Tibial artery (tissue), 4 donors: ENCODE data around the gene RBBP5.

Experiments used
- DNase-seq, 2 donors: peaks; one replicate each; pipeline ENCODE4 v3.0.0-alpha.2; 2019
- H3K27ac ChIP-seq, 2 donors: fragments of 200-600 bp; sonication (generic) in 1 of 2; 1 replicate in 1 of 2; 2 replicates in 1 of 2; pipeline ENCODE4 v1.5.1; 2018 to 2019; ENCODE audit warnings: mild to moderate bottlenecking in 1 of 2
- H3K27me3 ChIP-seq, 2 donors: fragments of 200-600 bp; sonication (generic) in 1 of 2; one replicate each; pipeline versions ENCODE4 v1.5.1 to v1.6.0; 2016 to 2019
- H3K36me3 ChIP-seq, 3 donors: fragments of 200-600 bp; sonication (generic) in 2 of 3; one replicate each; pipeline ENCODE4 v1.5.1; 2016 to 2019; ENCODE audit warnings: mild to moderate bottlenecking in 2 of 3
- H3K4me1 ChIP-seq, 4 donors: fragments of 200-600 bp; sonication (generic) in 2 of 4; 1 replicate in 3 of 4; 2 replicates in 1 of 4; pipeline ENCODE4 v1.5.1; 2016 to 2019
- H3K4me3 ChIP-seq, 2 donors: fragments of 200-600 bp; sonication (generic) in 1 of 2; 1 replicate in 1 of 2; 2 replicates in 1 of 2; pipeline ENCODE4 v1.5.1; 2018 to 2019; ENCODE audit warnings: mild to moderate bottlenecking in 2 of 2
- H3K9me3 ChIP-seq, 3 donors: fragments of 200-600 bp; sonication (generic) in 1 of 3; one replicate each; pipeline ENCODE4 v1.5.1; 2016 to 2019
- intact Hi-C: fragments of 100-400 bp; cut with DNase I; formaldehyde crosslinking; loops from one replicate; pipeline ENCODE4 v1.15.0; 2023; ENCODE audit warnings: low total_unique reads
- TF ChIP-seq, protein P1 (sequence below), 2 experiments: fragments of 200-600 bp in 1 of 2; fragments of 450-650 bp in 1 of 2; IDR thresholded peaks; one replicate each; pipeline ENCODE4 v1.5.1; 2017 to 2019; ENCODE audit warnings: antibody characterized with exemption in 2 of 2, mild to moderate bottlenecking in 1 of 2, moderate library complexity in 1 of 2

RBBP5 gene

DNA sequence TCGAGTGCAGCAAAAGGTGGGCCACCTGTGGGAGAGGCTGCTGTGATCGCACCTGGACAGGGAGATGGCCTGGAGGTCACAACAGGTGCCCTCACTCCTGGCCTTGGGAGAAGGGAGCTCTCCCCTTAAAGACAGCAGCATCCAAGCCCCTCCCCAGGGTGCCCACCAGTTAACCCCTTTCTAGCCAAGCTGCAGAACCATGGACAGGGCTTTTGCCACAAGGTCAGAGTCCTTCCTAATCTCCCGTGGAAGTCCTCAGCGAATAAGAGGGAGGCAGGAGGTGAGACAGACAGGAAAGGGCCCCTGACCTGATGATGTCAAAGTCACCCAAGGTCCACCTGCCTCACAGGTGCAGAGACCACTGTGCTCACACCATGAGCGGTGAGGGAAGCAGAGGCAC, 77.0 kb downstream of the RBBP5 start:
- Histone ChIP-seq H3K27ac (no peak overlapping the region), H3K4me3 (no peak overlapping the region), H3K27me3 (peaks cover 0 to 77% of the 10 kb centered on the region in 2 donors), H3K9me3 (no peaks in the 10 kb centered on the region), H3K4me1 (peaks cover 0 to 13% (median 9%) of the 10 kb centered on the region in 4 donors), H3K36me3 (no peaks in the 10 kb centered on the region)
- DNase-seq = no peak
- TF ChIP-seq, protein P1, sequence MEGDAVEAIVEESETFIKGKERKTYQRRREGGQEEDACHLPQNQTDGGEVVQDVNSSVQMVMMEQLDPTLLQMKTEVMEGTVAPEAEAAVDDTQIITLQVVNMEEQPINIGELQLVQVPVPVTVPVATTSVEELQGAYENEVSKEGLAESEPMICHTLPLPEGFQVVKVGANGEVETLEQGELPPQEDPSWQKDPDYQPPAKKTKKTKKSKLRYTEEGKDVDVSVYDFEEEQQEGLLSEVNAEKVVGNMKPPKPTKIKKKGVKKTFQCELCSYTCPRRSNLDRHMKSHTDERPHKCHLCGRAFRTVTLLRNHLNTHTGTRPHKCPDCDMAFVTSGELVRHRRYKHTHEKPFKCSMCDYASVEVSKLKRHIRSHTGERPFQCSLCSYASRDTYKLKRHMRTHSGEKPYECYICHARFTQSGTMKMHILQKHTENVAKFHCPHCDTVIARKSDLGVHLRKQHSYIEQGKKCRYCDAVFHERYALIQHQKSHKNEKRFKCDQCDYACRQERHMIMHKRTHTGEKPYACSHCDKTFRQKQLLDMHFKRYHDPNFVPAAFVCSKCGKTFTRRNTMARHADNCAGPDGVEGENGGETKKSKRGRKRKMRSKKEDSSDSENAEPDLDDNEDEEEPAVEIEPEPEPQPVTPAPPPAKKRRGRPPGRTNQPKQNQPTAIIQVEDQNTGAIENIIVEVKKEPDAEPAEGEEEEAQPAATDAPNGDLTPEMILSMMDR (IDR thresholded peaks at IDR 0.05) = no peak
- intact Hi-C loops = no loop called here

DNA sequence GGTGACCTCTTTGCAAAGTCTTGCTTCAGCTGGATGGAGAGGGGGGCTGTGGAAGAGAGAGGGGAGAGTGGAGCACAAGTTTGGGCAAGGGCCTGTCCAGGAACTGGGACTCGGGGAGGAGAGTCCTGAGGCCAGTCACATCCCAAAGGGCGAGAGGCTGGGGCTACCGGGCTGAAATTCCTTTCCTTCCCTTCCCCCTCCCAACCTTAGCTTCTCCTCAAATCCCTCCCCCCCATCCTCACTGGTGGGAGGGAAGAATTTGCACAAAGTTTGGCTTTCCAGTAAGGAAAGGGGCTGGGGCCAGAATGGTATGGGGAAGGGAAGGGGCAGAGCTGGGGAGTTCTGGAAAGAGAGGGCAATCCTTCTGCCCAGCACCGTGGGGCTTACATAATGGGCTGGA, 77.9 kb downstream of the RBBP5 start:
- DNase-seq = no peak
- Histone ChIP-seq H3K9me3 (no peaks in the 10 kb centered on the region), H3K36me3 (no peaks in the 10 kb centered on the region), H3K4me1 (peaks cover 0 to 13% (median 9%) of the 10 kb centered on the region in 4 donors), H3K27me3 (peaks cover 0 to 73% of the 10 kb centered on the region in 2 donors), H3K27ac (no peak overlapping the region), H3K4me3 (no peak overlapping the region)
- TF ChIP-seq, protein P1 (IDR thresholded peaks at IDR 0.05) = no peak
- intact Hi-C loops = no loop called here

DNA sequence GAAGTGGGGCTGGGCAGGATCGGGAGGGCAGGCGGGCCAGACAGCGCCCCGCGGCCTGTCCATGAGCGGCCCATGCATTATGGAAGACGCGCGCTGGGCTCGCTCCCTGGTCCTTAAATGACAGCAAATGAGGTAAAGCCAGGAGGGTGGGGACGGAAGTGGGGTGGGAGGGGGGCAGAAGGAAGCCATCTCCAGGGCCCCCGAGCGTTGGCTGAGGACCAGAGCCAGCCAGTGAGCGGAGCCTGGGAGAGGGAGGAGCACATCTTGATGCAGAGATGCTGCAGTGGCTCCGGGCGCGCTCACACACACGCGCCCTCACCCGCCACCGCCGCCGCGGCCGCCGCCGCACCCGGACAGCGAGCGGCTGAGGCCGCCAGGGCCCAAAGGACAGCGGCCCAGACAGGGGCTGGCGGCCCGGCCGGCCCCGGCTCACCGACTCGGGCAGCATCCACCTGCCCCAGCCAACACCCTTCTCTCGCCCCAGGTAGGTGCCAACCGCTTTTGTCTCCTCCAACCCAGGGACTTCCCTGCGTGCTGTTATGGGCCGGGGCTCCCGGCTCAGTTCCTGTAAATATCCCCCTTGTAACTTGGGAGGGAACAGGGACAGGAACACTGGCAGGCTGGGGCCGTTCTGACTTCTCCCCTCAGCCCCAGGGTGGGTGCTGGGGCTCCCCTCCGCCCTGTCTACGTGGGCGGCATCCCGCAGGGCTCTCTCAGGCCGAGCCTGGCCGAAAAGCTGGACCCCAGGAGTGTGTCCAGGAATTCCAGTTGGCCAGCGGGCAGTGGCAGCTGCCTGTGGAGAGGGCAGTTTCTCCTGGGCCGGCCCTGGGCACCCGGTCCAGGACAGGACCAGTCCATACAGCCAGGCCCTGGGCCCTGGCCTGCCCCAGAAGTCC, 78.6 kb downstream of the RBBP5 start, which contains the start of gene CNTN2:
CNTN2 (plus strand) TSS at position 302 of the 896 bp plus-strand sequence. CDS start 9,974 bp downstream, outside the sequence.
- peaks cover 0 to 69% of the 10 kb centered on the region in 2 donors for H3K27me3 ChIP-seq
- H3K27ac ChIP-seq = no peak within 1 kb of the TSS
- H3K4me1 ChIP-seq = peaks cover 0 to 13% (median 9%) of the 10 kb centered on the region in 4 donors
- DNase-seq = no peak
- no peak within 1 kb of the TSS for H3K4me3 ChIP-seq
- no peaks in the 10 kb centered on the region for H3K36me3 ChIP-seq
- intact Hi-C loops = no loop called here
- TF ChIP-seq, protein P1 (IDR thresholded peaks at IDR 0.05) = no peak
- no peaks in the 10 kb centered on the region for H3K9me3 ChIP-seq

DNA sequence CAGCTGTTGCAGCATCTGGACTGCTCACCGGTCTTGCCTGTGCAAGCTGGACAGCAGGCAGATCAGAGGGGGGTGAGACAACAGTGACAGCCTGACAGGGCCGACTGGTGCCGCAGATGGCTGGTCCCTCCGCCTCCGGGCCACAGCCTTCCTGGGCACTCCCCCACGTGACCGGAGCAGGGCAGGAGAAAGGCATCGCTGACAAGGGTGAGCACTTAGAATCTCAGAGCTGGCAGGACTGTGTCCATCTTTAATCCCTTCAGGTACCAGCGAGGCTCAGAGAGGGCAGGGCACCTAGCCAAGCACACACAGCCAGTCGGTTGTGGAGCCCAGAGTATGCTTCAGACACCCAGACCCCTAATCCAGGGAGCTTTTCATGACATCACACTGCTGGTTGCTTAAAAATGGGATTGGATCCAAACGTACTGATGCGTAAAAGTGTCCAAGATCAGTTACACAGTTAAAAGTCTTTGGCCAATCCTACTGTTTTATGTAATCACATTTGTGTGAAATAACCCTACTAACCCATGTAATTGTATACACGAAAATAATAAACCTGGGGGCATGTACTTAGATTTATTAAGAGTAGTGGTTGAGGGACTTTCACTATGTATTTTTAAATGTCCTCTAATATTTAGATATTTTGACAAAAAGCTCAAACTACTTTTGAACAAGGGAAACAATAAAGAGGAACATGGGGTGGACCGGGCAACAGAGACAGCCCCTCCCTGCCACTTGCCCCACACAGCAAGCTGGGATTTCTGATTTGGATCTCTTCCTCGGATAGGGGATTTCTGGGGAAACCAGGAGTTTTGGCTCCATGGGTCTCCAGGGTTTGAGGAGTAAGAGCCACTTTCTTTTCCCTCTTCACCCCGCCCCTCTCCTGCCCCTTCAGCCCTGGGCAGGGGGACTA, 79.5 kb downstream of the RBBP5 start:
- TF ChIP-seq, protein P1 (IDR thresholded peaks at IDR 0.05) = no peak
- no peak overlapping the region for H3K27ac ChIP-seq

DNA sequence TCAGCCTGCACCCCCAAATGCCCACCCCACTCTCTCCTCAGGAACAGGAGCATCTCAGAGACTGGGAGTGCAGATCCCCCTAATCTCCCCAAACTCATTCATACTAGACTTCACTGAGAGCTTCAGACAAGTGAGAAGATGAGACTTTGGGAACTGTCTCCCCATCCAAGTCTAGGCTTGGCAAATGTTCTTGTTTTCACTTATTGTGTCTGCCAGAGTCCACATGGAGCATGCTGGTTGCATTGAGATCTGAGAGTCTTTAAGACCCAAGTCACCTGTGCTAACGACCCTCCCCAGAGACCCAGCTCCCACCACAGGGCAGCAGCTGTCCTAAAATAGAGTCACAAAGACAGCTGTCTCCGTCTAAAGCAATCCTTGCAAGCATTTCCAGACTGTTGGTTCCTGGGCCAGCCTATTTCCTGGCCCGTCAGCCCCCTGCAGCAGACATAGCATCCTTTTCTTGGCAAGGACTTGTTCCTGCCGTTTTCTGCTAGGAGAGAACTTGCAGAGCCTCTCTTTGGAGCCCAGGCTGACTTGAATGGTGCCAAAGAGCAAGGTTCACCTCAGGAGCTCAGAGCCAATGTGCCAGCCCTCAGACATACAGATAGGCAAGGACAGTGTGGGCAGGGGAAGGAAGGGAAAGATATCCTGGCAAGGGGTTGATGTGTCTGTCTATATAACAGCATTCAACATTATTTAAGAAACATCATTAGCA, 80.6 kb downstream of the RBBP5 start:
- Histone ChIP-seq H3K27me3 (peaks cover 0 to 49% of the 10 kb centered on the region in 2 donors), H3K36me3 (no peaks in the 10 kb centered on the region), H3K4me1 (peaks cover 0 to 13% (median 9%) of the 10 kb centered on the region in 4 donors), H3K4me3 (no peak overlapping the region), H3K9me3 (no peaks in the 10 kb centered on the region), H3K27ac (no peak overlapping the region)
- DNase-seq = no peak
- TF ChIP-seq, protein P1 (IDR thresholded peaks at IDR 0.05) = no peak
- intact Hi-C loops = no loop called here

More for the DNA sequence above, 79.5 kb downstream of the RBBP5 start:
- Histone ChIP-seq H3K4me3 (no peak overlapping the region), H3K9me3 (no peaks in the 10 kb centered on the region), H3K4me1 (peaks cover 0 to 13% (median 9%) of the 10 kb centered on the region in 4 donors), H3K36me3 (no peaks in the 10 kb centered on the region), H3K27me3 (peaks cover 0 to 60% of the 10 kb centered on the region in 2 donors)
- intact Hi-C loops = no loop called here
- no peak for DNase-seq
